Stomach (tissue), 9 donors: ENCODE results near the gene RAB6D. TPM values are rescaled to one million over a fixed set of nuclear protein-coding genes. Genes with fewer than 3 reads are reported as not detected.
"Not testable (repeated sequence)": the region's sequence is repeated elsewhere in the genome, so short reads cannot be mapped to it uniquely, and the experiment has no call there.

Source experiments
- DNase-seq, 2 donors: peaks; one replicate each; pipeline versions ENCODE4 v3.0.0 to v3.0.0-alpha.2; 2013 to 2019
- H3K27ac ChIP-seq, 5 donors: fragments of 200-600 bp in 4 of 5; sonication (generic) in 4 of 5; one replicate each; pipeline ENCODE4 v1.5.1; 2013 to 2019; ENCODE audit warnings: mild to moderate bottlenecking in 1 of 5, moderate library complexity in 1 of 5
- H3K27me3 ChIP-seq, 3 donors: fragments of 200-600 bp; sonication (generic); one replicate each; pipeline ENCODE4 v1.5.1; 2017 to 2019; ENCODE audit warnings: mixed run types in 1 of 3
- H3K36me3 ChIP-seq, 4 donors: fragments of 200-600 bp; sonication (generic); 1 replicate in 3 of 4; 2 replicates in 1 of 4; pipeline ENCODE4 v1.5.1; 2016 to 2019
- H3K4me1 ChIP-seq, 4 donors: fragments of 200-600 bp; sonication (generic); one replicate each; pipeline ENCODE4 v1.5.1; 2016 to 2019
- H3K4me3 ChIP-seq, 4 donors: fragments of 200-600 bp; sonication (generic) in 3 of 4; one replicate each; pipeline ENCODE4 v1.5.1; 2016 to 2019; ENCODE audit warnings: mild to moderate bottlenecking in 1 of 4
- H3K9me3 ChIP-seq, 4 donors: fragments of 200-600 bp; sonication (generic); one replicate each; pipeline ENCODE4 v1.5.1; 2016 to 2019
- EP300 ChIP-seq: sonication (generic); formaldehyde crosslinking; IDR thresholded peaks from one replicate; pipeline ENCODE4 v1.6.1; 2017; ENCODE audit warnings: antibody characterized with exemption
- POLR2A ChIP-seq, 4 donors: fragments of 450-650 bp; IDR thresholded peaks; one replicate each; pipeline ENCODE4 v1.6.1; 2016; ENCODE audit warnings: antibody characterized with exemption in 4 of 4, control low read depth in 2 of 4, mild to moderate bottlenecking in 1 of 4, moderate library complexity in 1 of 4
- POLR2AphosphoS5 ChIP-seq, 3 donors: sonication (generic); formaldehyde crosslinking; IDR thresholded peaks; one replicate each; pipeline ENCODE4 v1.6.1; 2016; ENCODE audit warnings: antibody characterized with exemption in 3 of 3
- WGBS, 5 donors: extraction: QIAGEN DNeasy Blood & Tissue Kit in 3 of 5; methylation state at CpG; one replicate each; pipeline versions ENCODE4 v1.1.5 to v1.1.7; 2013 to 2018; 5-methylcytosine and 5-hydroxymethylcytosine counted together
- intact Hi-C: fragments of 100-400 bp; cut with DNase I; formaldehyde crosslinking; loops from one replicate; pipeline ENCODE4 v1.15.1; 2023; ENCODE audit warnings: low total_unique reads
- polyA plus RNA-seq, 3 donors: library from polyadenylated mRNA; stranded (reverse); fragments of 200-250 nt; gene quantifications; one replicate each; pipeline ENCODE4 v1.2.3, GENCODE V29; 2013
- total RNA-seq, 5 donors: library from RNA; depleted of rRNA; stranded (reverse); fragments of >200 nt; gene quantifications; one replicate each; pipeline versions ENCODE4 v1.1.0 to v1.2.3, GENCODE V29; 2014 to 2016
- TF ChIP-seq, protein P1 (sequence below), 7 experiments: fragments of 450-650 bp in 4 of 7; fragments of 200-600 bp in 3 of 7; sonication (generic) in 3 of 7; IDR thresholded peaks; one replicate each; pipeline ENCODE4 v1.5.1; 2016 to 2019; ENCODE audit warnings: antibody characterized with exemption in 7 of 7, control low read depth in 2 of 7, mild to moderate bottlenecking in 1 of 7
- donor health status: healthy with polysubstance abuse.
- donor health status: Bipolar disorder and iron deficiency.
- donor health status: healthy.

The RAB6D gene
- total and polyA plus RNA-seq, 8 donors: 0.18 TPM; not detected in 7

DNA sequence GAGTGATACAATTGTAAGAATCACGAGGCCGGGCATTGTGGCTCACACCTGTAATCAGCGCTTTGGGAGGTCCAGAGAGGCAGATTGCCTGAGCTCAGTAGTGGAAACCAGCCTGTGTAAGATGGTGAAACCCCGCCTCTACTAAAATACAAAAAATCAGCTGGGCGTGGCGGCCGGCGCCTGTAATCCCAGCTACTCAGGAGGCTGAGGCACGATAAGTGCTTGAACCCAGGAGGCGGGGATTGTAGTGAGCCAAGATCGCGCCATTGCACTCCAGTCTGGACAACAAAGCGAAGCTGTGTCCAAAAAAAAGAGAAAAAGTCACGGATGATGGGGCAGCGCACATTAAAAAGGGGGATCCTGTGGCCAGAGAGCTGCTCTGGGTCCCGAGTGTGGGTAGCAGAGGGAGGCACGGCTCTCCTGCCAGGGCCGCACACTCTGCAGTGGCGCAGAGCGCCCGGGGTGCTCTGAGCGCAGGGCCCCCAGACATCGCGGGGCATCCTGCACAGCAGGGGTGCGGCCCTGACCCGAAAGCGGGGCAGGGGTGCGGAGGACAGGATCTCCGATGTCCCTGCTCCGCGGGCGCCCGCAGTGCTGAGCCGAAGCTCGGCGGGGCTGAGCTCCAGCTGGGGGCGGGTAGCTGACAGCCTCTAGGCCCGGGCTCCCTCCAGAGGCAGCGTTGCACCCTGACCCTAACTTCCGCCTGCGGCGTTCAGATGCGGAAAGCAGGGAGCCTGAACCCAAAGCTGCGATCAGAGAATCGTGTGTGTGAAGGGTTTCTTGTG is 30.4 kb upstream of the RAB6D start:
- TF ChIP-seq POLR2A (IDR thresholded peaks at IDR 0.05): no peak
- TF ChIP-seq EP300: no peak
- Histone ChIP-seq H3K4me3 (no peak overlapping the region), H3K27ac (no peak overlapping the region), H3K4me1 (peaks cover 0 to 12% (median 5%) of the 10 kb centered on the region in 4 donors), H3K36me3 (no peaks in the 10 kb centered on the region), H3K9me3 (no peaks in the 10 kb centered on the region), H3K27me3 (peaks cover 4 to 46% (median 10%) of the 10 kb centered on the region in 3 donors)
- peak in 1 of 2 donors; percentile 64 for DNase-seq
- 9 to 41% (median 16%) methylated on average over 25 to 44 of the region's 45 CpGs for WGBS, 5 donors
- intact Hi-C loops: no loop called here

DNA sequence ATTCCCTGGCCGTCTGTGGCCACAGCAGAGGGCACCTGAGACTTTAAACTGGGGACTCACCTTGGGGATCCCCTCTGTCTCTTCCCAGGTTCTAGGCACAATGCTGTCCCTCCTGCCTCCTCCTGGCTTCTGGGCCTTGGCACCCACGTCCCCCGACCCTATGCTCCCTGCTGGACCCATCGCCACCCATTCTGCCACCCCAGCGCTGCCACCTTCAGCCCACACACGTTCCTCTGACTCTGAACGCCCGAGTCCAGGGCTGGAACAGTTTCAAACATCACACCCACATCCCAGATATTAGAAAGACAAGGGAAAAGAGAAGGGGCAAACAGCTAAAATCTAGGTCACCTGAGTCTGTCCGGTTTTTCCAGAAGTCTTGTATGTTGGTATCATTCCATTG is 28.0 kb upstream of the RAB6D start:
- H3K36me3 ChIP-seq, H3K4me3 ChIP-seq, H3K27ac ChIP-seq, H3K9me3 ChIP-seq, DNase-seq, intact Hi-C loops: not testable (repeated sequence)
- H3K4me1 ChIP-seq: peaks cover 0 to 12% (median 5%) of the 10 kb centered on the region in 4 donors
- WGBS, 5 donors: 52 to 69% (median 64%) methylated on average over 8 to 9 of the region's 9 CpGs
- peaks cover 4 to 49% (median 10%) of the 10 kb centered on the region in 3 donors for H3K27me3 ChIP-seq

GRCh38 chr2:131391471-131391870 is 27.5 kb upstream of the RAB6D start:
- intact Hi-C loops, DNase-seq, H3K27ac ChIP-seq, H3K36me3 ChIP-seq, H3K4me3 ChIP-seq, H3K9me3 ChIP-seq: not testable (repeated sequence)
- peaks cover 4 to 46% (median 10%) of the 10 kb centered on the region in 3 donors for H3K27me3 ChIP-seq
- 83 to 100% (median 91%) methylated on average over 1 to 11 of the region's 11 CpGs for WGBS, 5 donors
- peaks cover 0 to 12% (median 5%) of the 10 kb centered on the region in 4 donors for H3K4me1 ChIP-seq

GRCh38 chr2:131390495-131391130 is 26.6 kb upstream of the RAB6D start:
- 78 to 90% (median 86%) methylated on average over 3 to 9 of the region's 9 CpGs for WGBS, 5 donors
- H3K9me3 ChIP-seq, DNase-seq, H3K27ac ChIP-seq, intact Hi-C loops, H3K36me3 ChIP-seq, H3K4me3 ChIP-seq: not testable (repeated sequence)
- Histone ChIP-seq H3K4me1 (peaks cover 0 to 12% (median 5%) of the 10 kb centered on the region in 4 donors), H3K27me3 (peaks cover 4 to 43% (median 10%) of the 10 kb centered on the region in 3 donors)

DNA sequence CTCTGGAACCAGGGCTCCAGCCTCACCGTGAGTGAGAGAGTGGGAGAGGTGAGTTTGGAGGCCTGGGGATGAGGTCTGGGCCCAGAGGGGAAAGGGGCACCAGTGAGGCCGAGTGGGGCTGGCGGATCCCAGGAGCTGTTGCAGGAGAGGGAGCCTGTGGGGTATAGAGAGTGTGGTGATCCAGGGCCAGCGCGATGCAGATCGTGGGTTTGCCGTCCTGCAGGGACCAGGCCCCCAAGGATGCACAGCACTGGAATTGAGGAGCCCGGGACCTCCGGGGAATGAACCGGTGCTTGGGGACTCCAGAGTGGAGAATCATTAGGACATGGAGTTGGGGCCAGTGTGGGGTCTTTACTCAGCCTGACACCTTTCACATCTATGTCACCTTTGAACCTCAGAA is 25.7 kb upstream of the RAB6D start:
- Histone ChIP-seq H3K9me3 (no peaks in the 10 kb centered on the region), H3K27ac (no peak overlapping the region), H3K27me3 (peaks cover 4 to 34% (median 4%) of the 10 kb centered on the region in 3 donors), H3K4me1 (peaks cover 0 to 5% (median 2%) of the 10 kb centered on the region in 4 donors), H3K36me3 (no peaks in the 10 kb centered on the region), H3K4me3 (no peak overlapping the region)
- TF ChIP-seq POLR2A (IDR thresholded peaks at IDR 0.05): no peak
- TF ChIP-seq, protein P1, sequence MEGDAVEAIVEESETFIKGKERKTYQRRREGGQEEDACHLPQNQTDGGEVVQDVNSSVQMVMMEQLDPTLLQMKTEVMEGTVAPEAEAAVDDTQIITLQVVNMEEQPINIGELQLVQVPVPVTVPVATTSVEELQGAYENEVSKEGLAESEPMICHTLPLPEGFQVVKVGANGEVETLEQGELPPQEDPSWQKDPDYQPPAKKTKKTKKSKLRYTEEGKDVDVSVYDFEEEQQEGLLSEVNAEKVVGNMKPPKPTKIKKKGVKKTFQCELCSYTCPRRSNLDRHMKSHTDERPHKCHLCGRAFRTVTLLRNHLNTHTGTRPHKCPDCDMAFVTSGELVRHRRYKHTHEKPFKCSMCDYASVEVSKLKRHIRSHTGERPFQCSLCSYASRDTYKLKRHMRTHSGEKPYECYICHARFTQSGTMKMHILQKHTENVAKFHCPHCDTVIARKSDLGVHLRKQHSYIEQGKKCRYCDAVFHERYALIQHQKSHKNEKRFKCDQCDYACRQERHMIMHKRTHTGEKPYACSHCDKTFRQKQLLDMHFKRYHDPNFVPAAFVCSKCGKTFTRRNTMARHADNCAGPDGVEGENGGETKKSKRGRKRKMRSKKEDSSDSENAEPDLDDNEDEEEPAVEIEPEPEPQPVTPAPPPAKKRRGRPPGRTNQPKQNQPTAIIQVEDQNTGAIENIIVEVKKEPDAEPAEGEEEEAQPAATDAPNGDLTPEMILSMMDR (IDR thresholded peaks at IDR 0.05): no peak
- TF ChIP-seq EP300: no peak
- TF ChIP-seq POLR2AphosphoS5 (IDR thresholded peaks at IDR 0.05): no peak
- DNase-seq: no peak
- WGBS, 5 donors: 89 to 96% (median 91%) methylated on average over 10 of the region's 10 CpGs
- intact Hi-C loops: no loop called here

- DNase-seq, intact Hi-C loops, H3K4me3 ChIP-seq, H3K4me1 ChIP-seq, H3K9me3 ChIP-seq, H3K36me3 ChIP-seq, H3K27ac ChIP-seq: not testable (repeated sequence)
- H3K27me3 ChIP-seq: peaks cover 0 to 25% (median 0%) of the 10 kb centered on the region in 3 donors
- WGBS, 5 donors: 53 to 65% (median 63%) methylated on average over 6 of the region's 6 CpGs
Measured at GRCh38 chr2:131388834-131389233, 24.9 kb upstream of the RAB6D start.

DNA sequence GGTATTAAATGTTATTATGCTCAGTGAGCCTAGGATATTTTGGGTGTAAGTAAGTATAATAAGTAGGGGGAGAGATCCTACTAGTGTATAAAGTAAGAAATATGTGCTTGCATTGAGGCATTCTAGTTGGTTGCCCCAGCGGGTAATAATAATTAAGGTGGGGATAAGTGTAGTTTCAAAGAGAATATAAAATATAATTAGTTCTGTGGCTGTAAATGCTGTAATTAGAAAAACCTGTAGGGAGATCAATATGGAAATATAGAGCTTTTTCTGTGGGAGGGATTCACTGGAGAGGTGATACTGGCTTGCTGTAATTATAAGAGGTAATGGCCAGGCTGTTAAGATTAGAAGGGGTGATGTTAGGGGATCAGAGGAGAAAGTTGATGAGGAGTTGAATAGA is 9.1 kb upstream of the RAB6D start:
- intact Hi-C loops, H3K27ac ChIP-seq: not testable (repeated sequence)
- 86 to 100% (median 97%) methylated on average over 1 of the region's 1 CpG for WGBS, 5 donors

More for the DNA sequence above, 9.1 kb upstream of the RAB6D start:
- H3K27me3 ChIP-seq, DNase-seq, H3K36me3 ChIP-seq, H3K4me1 ChIP-seq, H3K9me3 ChIP-seq, H3K4me3 ChIP-seq: not testable (repeated sequence)
